Astrocyte of the spinal cord (primary cell): ENCODE measurements around the gene MRPS5.

Experiments used
- DNase-seq: peaks from one replicate; pipeline ENCODE4 v3.0.0; 2011; ENCODE audit warnings: low read depth, low spot score
- H3K4me3 ChIP-seq: 2 replicates; pipeline ENCODE4 v1.5.1; 2011; ENCODE audit warnings: low read depth, mild to moderate bottlenecking, low read length, moderate library complexity
- in situ Hi-C: cut with HindIII; loops from 2 replicates; pipeline ENCODE4 v1.10.0; 2017; ENCODE audit warnings: low sequenced_read_pairs
- TF ChIP-seq, protein P1 (sequence below): IDR thresholded peaks from 2 replicates; pipeline ENCODE4 v1.5.1; 2012; ENCODE audit warnings: low read depth, mild to moderate bottlenecking, low read length, inconsistent platforms

Gene MRPS5

DNA sequence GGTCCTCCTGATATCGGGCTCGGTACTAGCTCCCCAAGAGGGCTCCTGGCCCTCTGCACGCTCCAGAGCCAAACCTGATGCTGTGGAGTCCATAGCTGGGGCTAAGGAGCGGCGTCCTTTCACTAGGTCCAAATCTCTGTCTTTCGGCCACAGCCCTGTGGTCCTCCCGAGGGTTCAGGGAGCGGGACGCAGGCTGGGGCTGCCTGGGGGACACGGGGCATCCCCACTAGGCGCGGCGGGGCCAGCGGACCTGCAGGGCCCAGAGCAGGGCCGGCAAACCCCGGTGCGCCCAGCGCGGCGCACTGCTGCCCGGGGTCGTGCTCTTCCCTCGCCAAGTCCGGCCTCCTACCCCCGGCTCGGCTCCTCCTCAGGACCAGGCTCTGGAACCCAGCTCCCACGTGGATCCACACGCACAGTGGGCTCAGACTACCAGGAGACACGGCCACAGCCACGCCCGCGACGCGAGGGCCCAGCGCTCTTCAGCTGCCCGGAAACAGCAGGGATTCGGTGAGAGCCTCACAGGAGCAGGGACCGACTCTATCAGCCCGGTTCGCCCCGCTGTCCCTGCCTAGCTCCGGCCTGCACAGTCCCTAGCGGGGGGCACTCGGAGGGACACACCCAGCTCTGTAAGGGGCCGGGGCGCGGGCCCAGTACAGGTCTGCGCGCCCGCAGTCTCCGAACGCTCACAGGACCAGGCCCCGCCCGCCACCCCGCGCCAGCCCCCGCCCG lies 37.4 kb upstream of the MRPS5 start:
- peak overlapping the region; percentile 75 for H3K4me3 ChIP-seq
- in situ Hi-C loops, result no loop called here
- TF ChIP-seq, protein P1, sequence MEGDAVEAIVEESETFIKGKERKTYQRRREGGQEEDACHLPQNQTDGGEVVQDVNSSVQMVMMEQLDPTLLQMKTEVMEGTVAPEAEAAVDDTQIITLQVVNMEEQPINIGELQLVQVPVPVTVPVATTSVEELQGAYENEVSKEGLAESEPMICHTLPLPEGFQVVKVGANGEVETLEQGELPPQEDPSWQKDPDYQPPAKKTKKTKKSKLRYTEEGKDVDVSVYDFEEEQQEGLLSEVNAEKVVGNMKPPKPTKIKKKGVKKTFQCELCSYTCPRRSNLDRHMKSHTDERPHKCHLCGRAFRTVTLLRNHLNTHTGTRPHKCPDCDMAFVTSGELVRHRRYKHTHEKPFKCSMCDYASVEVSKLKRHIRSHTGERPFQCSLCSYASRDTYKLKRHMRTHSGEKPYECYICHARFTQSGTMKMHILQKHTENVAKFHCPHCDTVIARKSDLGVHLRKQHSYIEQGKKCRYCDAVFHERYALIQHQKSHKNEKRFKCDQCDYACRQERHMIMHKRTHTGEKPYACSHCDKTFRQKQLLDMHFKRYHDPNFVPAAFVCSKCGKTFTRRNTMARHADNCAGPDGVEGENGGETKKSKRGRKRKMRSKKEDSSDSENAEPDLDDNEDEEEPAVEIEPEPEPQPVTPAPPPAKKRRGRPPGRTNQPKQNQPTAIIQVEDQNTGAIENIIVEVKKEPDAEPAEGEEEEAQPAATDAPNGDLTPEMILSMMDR, result no peak
- DNase-seq, result peak; percentile 40

DNA sequence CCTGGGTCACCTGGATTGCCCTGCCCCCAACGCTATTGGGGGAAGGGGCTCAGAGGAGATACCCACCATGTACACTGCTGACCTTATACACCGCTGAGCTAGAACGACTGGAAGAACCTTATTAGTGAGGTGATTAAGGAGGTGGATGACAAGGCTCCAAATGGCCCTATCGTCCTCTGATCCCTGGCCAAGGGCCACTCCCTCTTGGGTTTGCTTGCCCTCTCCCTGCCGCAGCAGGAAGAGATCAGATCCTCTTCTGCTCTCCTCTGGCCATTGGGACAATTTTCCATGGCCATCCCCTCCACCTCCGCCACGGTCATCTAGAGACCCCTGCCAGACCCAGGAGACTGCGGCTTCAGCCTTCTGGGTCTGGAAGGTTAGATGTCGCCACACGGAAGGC lies 36.8 kb upstream of the MRPS5 start:
- in situ Hi-C loops, result no loop called here
- no peak for DNase-seq
- TF ChIP-seq, protein P1, result no peak
- peak overlapping the region; percentile 75 for H3K4me3 ChIP-seq

DNA sequence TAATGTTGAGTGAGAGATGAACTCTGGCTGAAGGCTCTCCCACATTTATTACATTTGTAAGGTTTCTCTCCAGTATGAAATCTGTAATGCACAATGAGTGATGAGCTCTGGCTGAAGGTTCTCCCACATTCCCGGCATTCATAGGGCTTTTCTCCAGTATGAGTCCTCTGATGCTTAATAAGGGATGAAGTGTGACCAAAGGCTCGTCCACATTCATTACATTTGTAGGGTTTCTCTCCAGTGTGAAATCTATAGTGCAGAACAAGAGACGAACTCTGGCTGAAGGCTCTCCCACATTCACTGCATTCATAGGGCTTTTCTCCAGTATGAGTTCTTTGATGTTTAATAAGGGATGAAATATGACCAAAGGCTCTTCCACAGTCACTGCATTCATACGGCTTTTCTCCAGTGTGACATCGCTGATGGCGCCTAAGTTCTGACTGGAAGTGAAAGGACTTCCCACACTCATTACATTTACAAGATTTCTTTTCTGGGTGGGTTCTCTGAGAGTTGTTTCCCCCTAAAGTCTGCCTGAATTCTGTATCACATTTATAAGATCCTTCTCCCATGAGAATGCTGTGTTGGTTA lies 27.9 kb upstream of the MRPS5 start:
- no peak overlapping the region for H3K4me3 ChIP-seq
- DNase-seq, result no peak
- in situ Hi-C loops, result no loop called here
- TF ChIP-seq, protein P1, result no peak

DNA sequence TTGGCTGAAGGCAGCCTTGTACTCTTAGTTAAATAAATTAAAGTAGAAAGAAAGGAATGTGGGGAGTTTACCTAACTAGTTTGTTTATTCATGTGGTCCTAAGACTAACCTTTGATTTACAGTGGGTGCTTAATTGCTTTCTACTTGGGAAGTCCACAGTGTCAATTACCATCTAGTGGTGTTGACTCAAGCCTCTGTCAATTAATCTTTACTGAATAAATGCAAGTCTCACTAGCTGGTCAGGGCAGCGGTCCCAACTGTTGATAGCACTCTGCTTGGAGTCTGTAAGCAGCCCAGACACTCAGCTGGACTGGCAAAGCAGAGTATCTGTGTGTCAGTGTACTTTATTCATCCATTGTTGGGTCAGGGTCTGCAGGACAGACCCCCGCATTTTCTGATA lies 22.2 kb upstream of the MRPS5 start:
- in situ Hi-C loops, result no loop called here
- no peak overlapping the region for H3K4me3 ChIP-seq
- DNase-seq, result no peak
- TF ChIP-seq, protein P1, result no peak

DNA sequence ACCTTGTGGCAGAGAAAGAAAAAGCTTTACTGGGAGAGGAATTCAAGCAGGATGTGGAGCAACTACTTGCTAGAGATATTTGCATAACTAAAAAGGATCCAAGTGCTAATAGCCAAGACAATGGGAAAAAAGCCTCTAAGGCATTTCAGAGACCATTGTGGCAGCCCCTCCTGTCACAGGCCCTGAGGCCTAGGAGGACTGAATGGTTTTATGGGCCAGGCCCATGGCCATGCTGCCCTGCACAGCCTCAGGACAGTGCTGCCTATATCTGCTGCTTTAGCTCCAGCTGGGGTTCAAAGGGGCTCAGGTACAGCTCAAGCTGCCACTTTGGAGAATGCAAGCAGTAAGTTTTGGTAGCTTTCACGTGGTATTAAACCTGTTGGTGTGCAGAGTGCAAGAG lies 17.1 kb upstream of the MRPS5 start:
- no peak overlapping the region for H3K4me3 ChIP-seq
- in situ Hi-C loops, result no loop called here
- no peak for DNase-seq
- TF ChIP-seq, protein P1, result no peak

DNA sequence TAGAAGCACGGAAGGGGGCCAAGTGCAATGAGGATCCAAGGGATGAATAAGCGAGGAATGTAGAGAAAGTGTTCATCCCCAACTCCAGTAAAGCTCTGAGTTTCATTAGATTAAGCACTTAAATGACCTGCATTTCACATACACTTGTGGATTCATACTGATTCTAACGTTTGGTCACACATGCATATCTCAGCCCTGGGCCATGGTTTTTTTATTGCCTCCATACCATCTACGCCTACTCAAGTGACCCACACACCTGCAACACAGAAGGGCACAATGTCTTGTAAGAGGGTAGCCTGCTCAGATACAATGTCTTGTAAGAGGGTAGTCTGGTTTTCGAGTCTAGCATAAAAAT lies 566 bp upstream of the MRPS5 start:
- peak overlapping the region; percentile 99 for H3K4me3 ChIP-seq
- TF ChIP-seq, protein P1, result no peak
- in situ Hi-C loops, result no loop called here
- no peak for DNase-seq
